ENCODE data around the gene ANKRD31.
"Not testable (repeated sequence)": the region's sequence is repeated elsewhere in the genome, so short reads cannot be mapped to it uniquely, and the experiment has no call there.

Gene ANKRD31

GRCh38 chr5:75236322-75237316 is at the start of gene ANKRD31:
Gene ANKRD31, minus strand, starts transcription at chr5:75236878. Its CDS starts 192 bp downstream, at chr5:75236686.
- peak; percentile 94 for DNase-seq

DNA sequence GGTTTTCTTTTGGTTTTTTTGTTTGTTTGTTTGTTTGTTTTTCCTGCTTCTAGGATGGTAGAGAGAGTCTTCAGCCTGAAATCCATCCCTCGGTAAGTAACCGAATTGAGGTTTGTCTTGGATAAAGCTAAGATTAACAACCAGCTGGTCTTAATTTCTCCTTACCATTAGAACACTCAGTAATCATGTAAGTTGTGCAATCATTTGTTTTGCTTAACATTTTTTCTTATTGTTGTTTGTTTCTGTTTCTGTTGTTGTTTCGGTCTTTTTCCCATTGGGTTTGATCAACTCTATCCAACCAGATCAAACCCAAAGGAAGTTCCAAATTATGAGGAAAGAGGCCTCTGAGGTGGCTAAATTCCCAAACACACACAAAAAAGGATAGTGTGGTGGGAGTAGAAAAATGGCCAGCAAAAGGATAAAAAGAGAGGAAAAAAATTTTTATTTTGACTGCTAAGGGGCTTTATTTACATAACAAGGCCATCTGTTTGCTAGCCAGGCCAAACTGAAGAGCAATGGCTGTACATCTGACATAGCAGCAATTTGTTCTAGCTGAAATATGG is 49.6 kb upstream of the ANKRD31 start:
- DNase-seq, result no peak

GRCh38 chr5:75282581-75282980 is 45.9 kb upstream of the ANKRD31 start:
- no peak for DNase-seq

DNA sequence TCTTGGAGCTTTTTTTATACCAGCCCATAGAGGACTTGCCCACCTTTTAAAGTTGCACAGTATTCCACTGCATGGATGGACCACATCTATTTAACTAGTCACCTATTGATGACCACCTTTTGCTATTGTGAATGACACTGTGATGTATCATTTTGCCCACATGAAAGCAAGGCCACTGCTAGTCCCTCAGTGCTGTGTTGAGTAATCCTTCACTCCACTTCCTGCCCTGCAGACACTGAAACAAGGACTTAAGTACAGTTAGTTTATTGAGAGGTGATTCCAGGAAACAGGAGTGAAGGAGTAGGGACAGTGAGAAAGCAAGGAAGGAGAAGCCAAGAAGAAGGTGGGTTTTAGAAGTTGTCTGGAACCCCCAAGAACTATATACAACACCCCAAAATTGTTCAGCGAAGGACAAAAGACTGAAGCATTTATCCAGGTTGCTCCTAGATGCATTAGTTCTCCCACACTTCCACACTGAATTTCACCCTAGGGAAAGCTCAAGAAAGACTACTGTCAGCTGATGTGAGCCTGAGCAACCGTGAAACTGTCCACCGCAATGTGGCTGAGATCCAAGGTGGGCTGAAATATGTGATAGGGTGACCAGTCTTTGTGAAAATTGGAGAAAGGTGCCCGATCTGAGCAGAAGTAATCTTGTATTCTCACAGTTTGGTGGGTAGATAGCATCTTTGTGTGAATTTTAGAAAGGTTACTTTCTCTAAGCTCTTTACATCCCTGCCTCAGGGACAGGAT is 45.2 kb upstream of the ANKRD31 start:
- DNase-seq, result peak; percentile 8

DNA sequence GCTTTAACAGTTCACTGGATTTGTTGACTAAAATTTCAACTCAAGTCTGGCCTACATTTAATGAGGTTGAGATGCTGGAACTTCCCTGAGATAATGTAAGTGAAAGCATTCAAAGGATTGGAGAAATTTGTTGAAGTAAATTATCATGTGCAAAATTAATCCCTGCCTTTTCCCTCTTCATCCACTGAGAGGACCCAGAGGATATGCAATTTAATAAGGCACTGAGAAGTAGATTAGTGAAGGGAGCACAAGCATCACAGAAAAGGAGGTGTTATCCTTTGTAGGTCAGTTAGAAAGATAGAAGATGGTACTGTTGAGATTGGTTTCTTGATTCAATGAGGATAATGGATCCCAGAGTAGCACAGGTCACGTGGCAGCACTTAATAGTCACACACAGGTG is 42.6 kb upstream of the ANKRD31 start:
- DNase-seq, result no peak

DNA sequence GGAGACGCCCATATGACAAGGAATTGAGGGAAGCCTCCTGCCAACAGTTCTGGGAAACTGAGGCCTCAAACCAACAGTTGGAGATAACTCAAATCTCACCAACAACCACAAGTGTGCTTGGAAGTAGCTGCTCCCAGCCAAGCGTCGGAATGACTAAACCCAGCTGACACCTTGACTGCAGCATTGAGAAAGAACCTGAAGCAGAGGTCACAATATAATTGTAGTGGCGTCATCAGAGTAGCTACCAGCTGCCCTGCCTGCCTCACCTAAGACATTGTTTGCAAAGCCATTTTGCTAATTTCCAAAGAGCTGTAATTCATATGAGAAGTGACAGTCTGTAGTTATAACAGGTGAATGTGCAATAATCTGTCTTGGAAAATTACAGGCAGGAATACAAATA is 40.8 kb upstream of the ANKRD31 start:
- no peak for DNase-seq

DNA sequence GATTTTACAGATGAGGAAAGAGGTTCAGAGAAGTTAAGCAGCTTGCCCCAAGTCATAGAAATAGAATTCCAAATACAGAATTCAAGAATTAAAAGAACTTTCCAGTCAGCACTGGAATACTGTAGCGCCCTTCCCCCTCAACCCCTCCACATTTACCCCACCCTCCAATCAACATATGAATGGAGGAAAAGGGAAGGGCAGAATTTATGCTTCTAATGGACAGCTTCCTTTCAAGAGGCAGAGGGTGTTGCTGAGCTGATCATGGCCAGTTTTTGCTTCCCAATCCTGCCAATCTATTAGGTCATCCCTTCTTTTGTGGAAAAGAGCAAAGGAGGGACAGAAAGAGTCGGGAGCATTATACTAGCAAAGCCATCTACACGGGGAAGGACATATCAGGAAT is 39.1 kb upstream of the ANKRD31 start:
- no peak for DNase-seq

DNA sequence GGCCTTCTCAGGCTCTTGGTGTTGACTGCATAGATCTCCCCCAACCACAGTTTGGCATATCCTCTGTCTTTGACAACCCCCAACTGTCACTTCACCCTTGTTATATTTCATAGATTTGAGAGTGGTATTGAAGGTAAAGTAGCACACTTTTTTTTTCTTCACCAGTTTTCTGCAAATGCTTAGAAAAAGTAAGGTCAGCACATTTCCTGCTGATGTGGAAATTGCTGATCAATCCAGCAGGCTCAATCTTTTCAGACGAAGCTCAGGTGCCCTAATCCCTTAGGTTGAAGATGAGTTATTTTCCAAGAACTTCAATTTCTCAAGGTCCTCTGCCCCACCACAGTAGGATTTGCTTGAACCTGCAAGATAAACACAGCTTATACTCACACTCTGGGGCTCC is 38.5 kb upstream of the ANKRD31 start:
- DNase-seq, result no peak

GRCh38 chr5:75274486-75274885 is 37.8 kb upstream of the ANKRD31 start:
- no peak for DNase-seq

- not testable (repeated sequence) for DNase-seq
Measured at GRCh38 chr5:75270605-75271004, 33.9 kb upstream of the ANKRD31 start.

- DNase-seq, result peak; percentile 74
Measured at GRCh38 chr5:75265731-75266130, 29.1 kb upstream of the ANKRD31 start.

DNA sequence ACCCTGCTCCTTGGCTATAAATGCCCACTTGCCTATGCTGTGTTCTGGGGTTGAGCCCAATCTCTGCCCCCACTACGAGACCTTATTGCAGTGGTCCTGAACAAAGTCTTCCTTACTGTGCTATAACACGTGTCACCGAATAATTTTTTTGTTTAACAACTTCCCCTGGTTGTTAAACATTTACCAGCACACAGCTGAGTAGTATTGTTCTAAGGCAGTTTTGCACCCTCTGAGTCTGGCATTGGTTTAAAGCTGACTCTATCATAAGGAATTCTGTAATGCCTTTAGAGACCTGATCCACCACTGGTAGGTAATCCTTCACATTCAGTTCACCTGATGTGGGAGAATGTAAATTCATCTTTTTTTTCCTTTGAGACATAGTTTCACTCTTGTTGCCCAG is 25.6 kb upstream of the ANKRD31 start:
- DNase-seq, result no peak

DNA sequence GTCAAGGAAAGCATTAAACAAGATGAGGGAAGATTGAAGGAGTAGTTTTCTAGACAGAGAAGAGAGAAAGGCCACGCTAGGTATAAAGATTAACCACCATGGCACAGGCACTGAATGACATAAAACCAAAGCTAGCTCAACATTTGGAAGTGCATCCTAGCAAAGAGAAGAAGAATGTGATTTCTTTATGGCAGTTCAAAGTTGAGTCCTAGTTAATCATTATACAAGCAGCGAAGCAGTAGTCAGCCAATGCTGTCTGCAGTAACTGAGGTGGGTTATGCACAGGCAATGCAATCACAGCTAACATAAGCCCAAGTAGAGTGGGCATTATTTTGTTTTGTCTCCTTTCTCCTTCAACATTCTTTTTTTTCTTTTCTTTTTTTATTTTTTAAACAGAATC is 24.0 kb upstream of the ANKRD31 start:
- no peak for DNase-seq

DNA sequence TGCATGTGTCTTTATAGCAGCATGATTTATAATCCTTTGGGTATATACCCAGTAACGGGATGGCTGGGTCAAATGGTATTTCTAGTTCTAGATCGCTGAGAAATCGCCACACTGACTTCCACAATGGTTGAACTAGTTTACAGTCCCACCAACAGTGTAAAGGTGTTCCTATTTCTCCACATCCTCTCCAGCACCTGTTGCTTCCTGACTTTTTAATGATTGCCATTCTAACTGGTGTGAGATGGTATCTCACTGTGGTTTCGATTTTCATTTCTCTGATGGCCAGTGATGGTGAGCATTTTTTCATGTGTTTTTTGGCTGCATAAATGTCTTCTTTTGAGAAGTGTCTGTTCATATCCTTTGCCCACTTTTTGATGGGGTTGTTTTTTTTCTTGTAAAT is 13.8 kb upstream of the ANKRD31 start:
- not testable (repeated sequence) for DNase-seq

GRCh38 chr5:75245023-75245422 is 8.3 kb upstream of the ANKRD31 start:
- no peak for DNase-seq

- no peak for DNase-seq
Measured at GRCh38 chr5:75243510-75243909, 6.8 kb upstream of the ANKRD31 start.

DNA sequence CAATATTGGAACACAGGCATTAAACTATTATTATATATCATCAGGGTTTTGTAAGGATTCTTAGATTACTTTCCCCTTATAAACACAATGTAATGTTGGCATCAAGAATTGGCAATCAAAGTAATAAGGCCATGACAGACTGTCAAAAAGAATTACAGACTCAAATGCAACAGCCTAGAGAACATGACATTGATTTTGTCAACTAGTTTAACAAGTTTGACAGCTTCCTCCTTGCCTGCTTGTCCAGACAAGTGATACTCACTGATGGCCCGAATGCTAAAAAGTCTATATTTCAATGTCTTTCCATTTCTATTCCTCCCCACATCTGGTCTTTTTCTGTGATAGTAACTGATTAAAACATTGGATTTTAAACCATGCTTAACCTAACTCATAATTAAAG is 6.4 kb upstream of the ANKRD31 start:
- DNase-seq, result no peak

DNA sequence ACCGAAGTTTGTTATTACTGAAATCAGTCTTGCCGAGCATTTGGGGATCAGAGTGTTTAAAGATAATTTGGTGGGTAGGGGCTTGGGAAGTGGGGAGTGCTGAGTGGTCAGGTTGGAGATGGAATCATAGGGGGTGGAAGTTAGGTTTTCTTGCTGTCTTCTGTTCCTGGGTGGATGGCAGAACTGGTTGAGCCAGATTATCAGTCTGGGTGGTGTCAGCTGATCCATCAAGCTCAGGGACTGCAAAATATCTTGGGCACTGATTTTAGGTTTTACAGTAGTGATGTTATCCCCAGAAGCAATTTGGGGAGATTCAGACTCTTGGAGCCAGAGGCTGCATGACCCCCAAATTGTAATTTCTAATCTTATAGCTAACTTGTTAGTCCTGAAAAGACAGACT is 5.4 kb upstream of the ANKRD31 start:
- DNase-seq, result no peak

DNA sequence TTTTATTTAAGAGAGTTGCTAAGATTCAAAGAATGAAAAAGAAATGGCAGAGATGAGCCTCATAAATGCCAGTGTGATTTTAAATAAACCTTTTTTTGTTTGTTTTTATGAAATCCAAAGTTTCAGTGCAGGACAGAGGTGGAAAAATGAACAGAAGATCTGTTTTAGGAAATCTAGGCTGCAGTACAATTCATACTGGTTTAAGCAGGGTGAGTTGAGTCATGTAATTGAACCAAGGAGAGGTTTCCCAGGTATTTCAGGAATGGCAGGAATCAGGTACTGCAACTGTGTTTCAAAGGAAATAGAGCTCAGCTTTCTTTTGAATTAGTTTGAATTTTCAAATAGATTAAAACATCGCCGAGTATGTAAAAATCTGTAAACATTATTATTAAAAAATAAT is 3.0 kb upstream of the ANKRD31 start:
- peak; percentile 5 for DNase-seq

DNA sequence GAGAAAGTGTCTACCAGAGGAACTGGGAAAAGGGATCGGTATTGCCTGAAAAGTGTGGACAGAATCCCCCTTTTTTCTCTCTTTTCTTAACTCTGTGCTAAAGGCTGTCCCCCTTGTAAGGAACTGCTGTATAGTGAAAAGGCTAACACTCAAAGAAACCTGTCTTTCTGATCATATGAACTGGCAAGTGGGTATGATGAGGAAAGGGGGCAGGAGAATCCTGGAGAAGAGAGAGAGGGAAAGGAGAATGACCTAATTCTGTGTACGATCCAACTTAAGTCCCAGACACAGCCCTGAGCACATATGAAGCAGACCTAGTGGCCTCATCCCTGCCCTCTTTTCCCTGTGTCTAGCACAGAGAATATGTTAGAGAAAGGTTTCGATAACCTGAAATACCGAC is 967 bp downstream of the ANKRD31 start:
- no peak for DNase-seq

DNA sequence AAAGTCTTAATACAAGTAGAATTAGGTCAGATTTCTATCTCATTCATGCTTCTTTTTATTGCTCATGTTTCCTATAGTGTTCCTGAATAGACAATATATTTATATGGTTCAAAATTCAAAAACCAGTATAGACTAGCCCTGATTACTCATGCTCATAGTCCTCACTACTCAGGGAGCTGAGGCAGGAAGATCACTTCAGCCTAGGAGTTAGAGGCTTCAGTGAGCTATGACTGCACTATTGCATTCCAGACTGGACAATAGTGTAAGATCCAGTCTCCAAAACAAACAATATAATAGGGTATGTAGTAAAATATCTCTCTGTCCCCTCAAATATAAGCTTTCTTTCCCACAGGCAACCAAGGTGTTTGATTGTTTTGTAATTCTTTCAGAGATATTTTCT is 2.4 kb downstream of the ANKRD31 start:
- no peak for DNase-seq

GRCh38 chr5:75226916-75227315 is 9.8 kb downstream of the ANKRD31 start:
- no peak for DNase-seq

DNA sequence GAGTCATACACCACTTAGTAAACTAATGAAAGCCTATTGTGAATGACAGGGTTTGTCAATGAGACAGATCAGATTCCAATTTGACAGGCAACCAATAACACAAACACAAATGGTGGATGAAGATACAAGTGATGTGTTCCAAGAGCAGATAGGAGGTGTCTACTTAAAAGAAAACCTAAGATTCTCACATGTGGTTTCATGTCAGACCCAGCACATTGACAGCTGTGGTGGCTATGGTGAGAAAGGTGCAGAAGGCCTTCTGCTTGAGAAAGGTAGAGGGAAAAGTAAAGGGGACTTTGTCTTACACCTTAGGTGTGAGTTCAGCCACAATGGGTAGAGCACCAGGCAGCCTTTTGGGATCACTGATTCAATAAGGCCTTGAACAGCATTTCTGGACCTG is 11.2 kb downstream of the ANKRD31 start:
- DNase-seq, result no peak

DNA sequence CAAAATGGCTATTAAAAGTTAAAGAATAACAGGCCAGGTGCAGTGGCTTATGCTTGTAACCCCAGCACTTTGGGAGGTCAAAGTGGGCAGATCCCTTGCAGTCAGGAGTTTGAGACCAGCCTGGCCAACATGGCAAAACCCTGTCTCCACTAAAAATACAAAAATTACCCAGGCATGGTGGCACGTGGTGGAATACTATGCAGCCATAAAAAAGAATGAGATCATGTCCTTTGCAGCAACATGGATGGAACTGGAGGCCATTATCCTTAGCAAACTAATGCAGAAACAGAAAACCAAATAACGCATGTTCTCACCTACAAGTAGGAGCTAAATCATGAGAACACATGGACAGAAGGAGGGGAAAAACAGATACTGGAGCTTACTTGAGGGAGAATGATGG is 15.9 kb downstream of the ANKRD31 start:
- DNase-seq, result not testable (repeated sequence)
